ENCODE results near the gene PCDHGB6.

- TF ChIP-seq EZH2phosphoT487 (IDR thresholded peaks at IDR 0.05; ENCODE audit: borderline replicate concordance) (no peak), TCF7L2 (IDR thresholded peaks at IDR 0.05; ENCODE audit: borderline replicate concordance, extremely low read depth, insufficient read depth, insufficient read length) (no peak), CEBPB (IDR thresholded peaks at IDR 0.05; ENCODE audit: low read depth) (0 out of 2 replicates have a peak, but pooled peaks have one; percentile 27), EZH2 (IDR thresholded peaks at IDR 0.05) (no peak), CTCF (IDR thresholded peaks at IDR 0.05 in 2 of 3, conservative IDR thresholded peaks at IDR 0.05 in 1 of 3; ENCODE audit: borderline replicate concordance in 1 of 3, insufficient read depth in 1 of 3, low read depth in 2 of 3, low read length in 2 of 3) (no peak), YY1 (IDR thresholded peaks at IDR 0.05; ENCODE audit: extremely low read depth, insufficient replicate concordance, low read depth, low read length) (no peak), POLR2A (IDR thresholded peaks at IDR 0.05; ENCODE audit: borderline replicate concordance, extremely low read depth, insufficient read depth, insufficient read length) (no peak), ZBTB33 (IDR thresholded peaks at IDR 0.05; ENCODE audit: extremely low read depth, insufficient replicate concordance, low read length) (no peak), REST (IDR thresholded peaks at IDR 0.05; ENCODE audit: low read depth) (no peak), POLR2AphosphoS5 (IDR thresholded peaks at IDR 0.05; ENCODE audit: low read depth, low read length) (no peak), FOSL1 (IDR thresholded peaks at IDR 0.05; ENCODE audit: low read depth) (no peak), RAD21 (IDR thresholded peaks at IDR 0.05; ENCODE audit: low read depth) (no peak), MAX (IDR thresholded peaks at IDR 0.05) (no peak)
These were observed 19.2 kb upstream of the PCDHGB6 start for GRCh38 chr5:141388661-141389060.

All from HCT116 (cell line).